ENCODE results near the gene FLOT1. TPM values are rescaled to one million over a fixed set of nuclear protein-coding genes. Genes with fewer than 3 reads are reported as not detected.

The FLOT1 gene
- total and polyA plus RNA-seq, 2 of the 4 experiments (the other 2 are of a cell fraction), result 96.2 to 162 TPM

DNA sequence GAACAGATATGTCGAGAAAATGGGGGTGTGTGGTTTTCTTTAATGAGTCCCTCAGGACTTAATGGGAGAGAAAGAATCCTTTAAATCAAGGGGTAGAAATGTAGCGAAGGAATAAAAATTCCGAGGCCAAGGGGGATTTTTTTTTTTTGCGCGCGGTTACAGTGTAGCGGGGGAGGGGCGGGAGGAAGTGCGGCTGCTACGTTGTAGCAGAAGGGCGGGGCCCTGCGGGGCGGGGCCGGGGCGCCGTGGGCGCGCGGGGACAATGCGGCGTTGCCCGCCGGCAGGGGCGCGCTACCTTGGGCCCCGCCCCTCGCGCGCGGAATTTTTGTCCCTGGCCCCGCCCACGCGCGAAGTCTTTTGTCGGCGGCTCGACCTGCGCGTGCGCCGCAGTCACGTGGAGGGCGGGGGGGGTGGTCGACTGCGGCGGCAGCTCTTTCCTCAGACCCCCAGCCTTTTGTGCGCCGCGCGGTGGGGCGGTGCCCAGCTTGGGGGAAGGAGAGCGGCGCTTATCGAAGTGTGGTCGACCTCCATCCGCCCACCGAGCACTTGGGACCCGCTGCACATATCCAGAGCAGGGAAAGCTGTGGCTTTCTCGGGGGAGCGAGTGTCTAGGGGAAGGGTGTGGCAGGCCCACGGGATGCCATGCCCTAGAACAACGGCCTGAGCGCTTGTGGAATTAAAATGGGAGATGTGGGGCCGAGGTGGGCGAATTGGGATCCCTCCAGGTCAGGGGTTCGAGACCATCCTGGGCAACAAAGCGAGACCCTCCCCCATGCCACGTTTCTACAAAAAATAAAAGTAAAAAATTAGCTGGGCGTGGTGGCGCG, 21.1 kb downstream of the FLOT1 start (continued):
- no peak for TF ChIP-seq RFX5 (IDR thresholded peaks at IDR 0.05; ENCODE audit: low read depth, low read length)

DNA sequence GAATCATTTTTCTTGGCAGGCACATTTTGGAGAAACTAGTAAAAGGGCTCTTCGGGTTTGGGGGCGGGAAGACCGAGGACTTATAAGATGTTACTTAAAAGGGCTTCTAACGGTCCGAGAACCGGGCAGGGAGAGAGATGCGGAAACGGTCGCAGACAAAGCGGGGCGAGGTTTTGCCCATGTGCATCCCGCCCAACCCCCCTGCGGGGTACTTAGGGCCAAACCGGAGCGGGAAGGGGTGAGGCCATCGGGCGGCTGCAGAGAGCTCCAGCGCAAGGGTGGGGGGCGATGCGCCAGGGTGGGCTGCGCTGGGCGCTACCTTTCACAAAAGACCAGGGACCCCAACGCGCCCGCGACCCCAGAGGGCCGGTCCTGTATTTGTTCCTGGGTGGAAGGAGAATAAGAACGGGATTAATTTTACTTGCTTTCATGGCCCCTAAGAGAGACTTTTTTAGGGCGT, 21.7 kb downstream of the FLOT1 start:
- CTCF ChIA-PET, result interaction anchor here (1.7 kb wide), 1 partner anchor 40 kb away, joined by 3 read pairs; no protein-coding TSS in a partner anchor
- H3K36me3 ChIP-seq (ENCODE audit: control insufficient read depth, insufficient read depth, low read length), result peaks cover 34% of the 10 kb centered on the region
- peak overlapping the region; percentile 84 for H4K91ac ChIP-seq (ENCODE audit: insufficient read depth, low read depth, low read length)
- WGBS, 2 experiments (ENCODE audit: extremely low coverage in 2 of 2, insufficient read length in 1 of 2), result 0% methylated on average over 7 of the region's 29 CpGs; no CpG with 5 or more reads in 1 of the 2 experiments
- POLR2A ChIA-PET (ENCODE audit: unreplicated experiment), result interaction anchor here (0.6 to 1.9 kb wide), 8 partner anchors 25 to 1356 kb away, joined by 3 to 6 read pairs (median 5); no protein-coding TSS in a partner anchor
- peaks cover 17 to 43% of the 10 kb centered on the region in 2 experiments for H3K79me1 ChIP-seq (ENCODE audit: low read depth in 1 of 2, low read length in 2 of 2)
- no peaks in the 10 kb centered on the region for H3K9me3 ChIP-seq (ENCODE audit: control insufficient read depth, insufficient read depth, low read length)
- H2AFZ ChIP-seq (replicated peaks; ENCODE audit: low read length, poor library complexity), result no peak overlapping the region
- no peak overlapping the region for H2BK15ac ChIP-seq (ENCODE audit: low read depth, low read length)
- H2AK9ac ChIP-seq (replicated peaks; ENCODE audit: low read depth, low read length, poor library complexity), result peak overlapping the region; percentile 95
- H2BK20ac ChIP-seq (ENCODE audit: low read depth, low read length), result no peak overlapping the region
- peak overlapping the region; percentile 97 for H3K9ac ChIP-seq (ENCODE audit: low read depth, low read length)
- peaks cover 7% of the 10 kb centered on the region for H3K9me1 ChIP-seq (ENCODE audit: insufficient read depth, low read length)
- no peaks in the 10 kb centered on the region for H3K27me3 ChIP-seq (ENCODE audit: control insufficient read depth, insufficient read depth, low read length)
- H4K5ac ChIP-seq (ENCODE audit: low read depth, low read length), result peak overlapping the region; percentile 80
- peak overlapping the region; percentile 53 for H2BK120ac ChIP-seq (ENCODE audit: low read depth, low read length)
- peak overlapping the region; percentile 98 for H3K14ac ChIP-seq (replicated peaks; ENCODE audit: low read depth, low read length)
- H4K20me1 ChIP-seq (ENCODE audit: insufficient read depth, low read length), result peaks cover 44% of the 10 kb centered on the region
- BruUV-seq (replicated peaks), result no TSS peak
- H3K4me3 ChIP-seq (ENCODE audit: insufficient read depth, low read depth, low read length), result peak overlapping the region; percentile 68
- H3K4ac ChIP-seq (ENCODE audit: low read depth, low read length), result peak overlapping the region; percentile 88
- H3K23ac ChIP-seq (ENCODE audit: low read depth, low read length), result peak overlapping the region; percentile 85
- peak overlapping the region; percentile 43; the same call in 1 of the 2 replicates for H3K4me2 ChIP-seq (ENCODE audit: low read depth, low read length)
- H3K18ac ChIP-seq (ENCODE audit: low read depth, low read length), result peak overlapping the region; percentile 35
- H2AK5ac ChIP-seq (ENCODE audit: low read depth, low read length), result peak overlapping the region; percentile 87
- peak overlapping the region; percentile 91 for H2BK5ac ChIP-seq (ENCODE audit: low read depth, low read length, poor library complexity, severe bottlenecking)
- TF ChIP-seq MAZ (IDR thresholded peaks at IDR 0.05; ENCODE audit: borderline replicate concordance, low read depth, low read length) (peak; percentile 41), FOS (IDR thresholded peaks at IDR 0.05; ENCODE audit: low read depth, low read length) (no peak), MXI1 (IDR thresholded peaks at IDR 0.05; ENCODE audit: borderline replicate concordance, low read depth, low read length) (peak; percentile 67; the same call in 1 of the 2 replicates), CEBPB (IDR thresholded peaks at IDR 0.05; ENCODE audit: low read depth, low read length) (no peak)
- peak; percentile 32 for DNase-seq
- peak overlapping the region; percentile 100 for H3K56ac ChIP-seq (ENCODE audit: extremely low read depth, insufficient read depth, low read length)
- H4K8ac ChIP-seq (ENCODE audit: low read depth in 2 of 2, low read length in 2 of 2), result peak overlapping the region; percentile 49 to 79
- H3K27ac ChIP-seq (ENCODE audit: insufficient read depth, low read length), result peak overlapping the region; percentile 98
- in situ Hi-C loops (cut with MboI; ENCODE audit: low sequenced_read_pairs) (loop anchor here (5.0 kb wide), 1 partner anchor 38 kb away; no protein-coding TSS in a partner anchor), dilution Hi-C loops (cut with HindIII; ENCODE audit: low sequenced_read_pairs, unreplicated experiment) (no loop called here), intact Hi-C loops (cut with micrococcal nuclease) (loop anchor here (1.0 to 2.0 kb wide), 2 partner anchors 38 to 104 kb away; partner anchors contain the start of genes MRPS18B and PPP1R10)
- H3K4me1 ChIP-seq (ENCODE audit: control insufficient read depth, insufficient read depth, low read length), result peaks cover 5% of the 10 kb centered on the region
- no peak for ATAC-seq (ENCODE audit: low read depth)
